Neural cell (in vitro differentiated cells): ENCODE data around the gene IQCB1. TPM values are rescaled to one million over a fixed set of nuclear protein-coding genes. Genes with fewer than 3 reads are reported as not detected.

Experiments
- H2AFZ ChIP-seq: fragments of 200-600, 300-800 bp; sonication (generic), shearing (Covaris generic); 2 replicates; pipeline ENCODE4 v1.6.0; 2014; ENCODE audit warnings: low read depth, mild to moderate bottlenecking, antibody characterized with exemption, low read length, moderate library complexity
- H3F3A ChIP-seq: fragments of 200-600 bp; shearing (Covaris generic); 2 replicates; pipeline ENCODE4 v1.6.1; 2016; ENCODE audit warnings: mild to moderate bottlenecking, moderate library complexity, mixed read lengths, antibody characterized with exemption, low read length; ENCODE audit not compliant: insufficient read depth, poor library complexity, severe bottlenecking
- H3K27ac ChIP-seq: fragments of 200-600, 300-800 bp; sonication (generic), shearing (Covaris generic); 2 replicates; pipeline ENCODE4 v1.5.1; 2014; ENCODE audit warnings: mild to moderate bottlenecking, low read length, moderate library complexity
- H3K27me3 ChIP-seq: fragments of 300-800, 200-600 bp; sonication (generic), shearing (Covaris generic); 2 replicates; pipeline ENCODE4 v1.6.0; 2014; ENCODE audit warnings: mild to moderate bottlenecking, low read depth, low read length, moderate library complexity; ENCODE audit not compliant: insufficient read depth
- H3K36me3 ChIP-seq: fragments of 300-800, 200-600 bp; sonication (generic), shearing (Covaris generic); 2 replicates; pipeline ENCODE4 v1.5.1; 2014; ENCODE audit warnings: mild to moderate bottlenecking, antibody characterized with exemption, low read length, moderate library complexity; ENCODE audit not compliant: insufficient read depth
- H3K4me2 ChIP-seq: fragments of 300-800, 200-600 bp; sonication (generic), shearing (Covaris generic); 2 replicates; pipeline ENCODE4 v1.6.0; 2014; ENCODE audit warnings: mild to moderate bottlenecking, low read length
- H3K4me3 ChIP-seq: fragments of 300-800, 200-600 bp; sonication (generic), shearing (Covaris generic); 2 replicates; pipeline ENCODE4 v1.5.1; 2014; ENCODE audit warnings: mild to moderate bottlenecking, low read length, moderate library complexity
- H3K79me2 ChIP-seq: fragments of 200-600 bp; shearing (Covaris generic); replicated peaks from 2 replicates; pipeline ENCODE4 v1.6.0; 2014; ENCODE audit warnings: mild to moderate bottlenecking, low read length, moderate library complexity; ENCODE audit not compliant: insufficient read depth
- H3K9ac ChIP-seq: fragments of 300-800, 200-600 bp; sonication (generic), shearing (Covaris generic); 2 replicates; pipeline ENCODE4 v1.6.1; 2016; ENCODE audit warnings: mild to moderate bottlenecking, low read length, mixed read lengths
- H3K9me2 ChIP-seq: fragments of 200-600 bp; shearing (Covaris generic); 2 replicates; pipeline ENCODE4 v1.6.1; 2016; ENCODE audit warnings: mild to moderate bottlenecking, low read length, mixed read lengths; ENCODE audit not compliant: insufficient read depth
- H3K9me3 ChIP-seq: fragments of 200-600, 300-800 bp; sonication (generic), shearing (Covaris generic); 2 replicates; pipeline ENCODE4 v1.6.1; 2016; ENCODE audit warnings: mild to moderate bottlenecking, mixed run types, low read length, moderate library complexity, mixed read lengths
- H4K20me1 ChIP-seq: fragments of 200-600 bp; shearing (Covaris generic); 2 replicates; pipeline ENCODE4 v1.6.1; 2016; ENCODE audit warnings: mild to moderate bottlenecking, mixed run types; ENCODE audit not compliant: insufficient read depth
- EP300 ChIP-seq: fragments of 450-650 bp; conservative IDR thresholded peaks from 2 replicates; pipeline ENCODE4 v1.6.1; 2014; ENCODE audit warnings: antibody characterized with exemption, mild to moderate bottlenecking, moderate library complexity; ENCODE audit not compliant: poor library complexity, severe bottlenecking
- EZH2 ChIP-seq: fragments of 200-600, 300-800 bp; shearing (Covaris generic), sonication (generic); IDR thresholded peaks from 2 replicates; pipeline ENCODE4 v1.6.1; 2014; ENCODE audit warnings: antibody characterized with exemption, low read length, borderline replicate concordance, mild to moderate bottlenecking; ENCODE audit not compliant: insufficient read depth, poor library complexity, severe bottlenecking
- MXI1 ChIP-seq: fragments of 450-650 bp; conservative IDR thresholded peaks from 2 replicates; pipeline ENCODE4 v1.6.1; 2014; ENCODE audit warnings: antibody characterized with exemption, mild to moderate bottlenecking; ENCODE audit not compliant: poor library complexity, severe bottlenecking
- POLR2AphosphoS5 ChIP-seq: IDR thresholded peaks from 2 replicates; pipeline ENCODE4 v1.6.1; 2012
- RAD21 ChIP-seq: fragments of 450-650 bp; conservative IDR thresholded peaks from 2 replicates; pipeline ENCODE4 v1.6.1; 2014; ENCODE audit warnings: antibody characterized with exemption, mild to moderate bottlenecking, moderate library complexity
- SMC3 ChIP-seq: fragments of 450-650 bp; conservative IDR thresholded peaks from 2 replicates; pipeline ENCODE4 v1.6.1; 2014; ENCODE audit warnings: antibody characterized with exemption, mild to moderate bottlenecking, moderate library complexity; ENCODE audit not compliant: poor library complexity
- TAF1 ChIP-seq: IDR thresholded peaks from 2 replicates; pipeline ENCODE4 v1.6.1; 2012; ENCODE audit warnings: low read depth
- polyA plus RNA-seq: library from polyadenylated mRNA; depleted of rRNA; stranded (reverse); fragments of >200 nt; gene quantifications from 2 replicates; pipeline ENCODE4 v1.2.3, GENCODE V29; 2014
- TF ChIP-seq, protein P1 (sequence below): IDR thresholded peaks from 2 replicates; pipeline ENCODE4 v1.6.1; 2012; ENCODE audit warnings: borderline replicate concordance
- TF ChIP-seq, protein P2 (sequence below): fragments of 450-650 bp; IDR thresholded peaks from 2 replicates; pipeline ENCODE4 v1.5.1; 2014; ENCODE audit warnings: antibody characterized with exemption, mild to moderate bottlenecking, moderate library complexity; ENCODE audit not compliant: poor library complexity, severe bottlenecking

The IQCB1 gene
- polyA plus RNA-seq, 1 donor from 2014 or later = 50.2 TPM

DNA sequence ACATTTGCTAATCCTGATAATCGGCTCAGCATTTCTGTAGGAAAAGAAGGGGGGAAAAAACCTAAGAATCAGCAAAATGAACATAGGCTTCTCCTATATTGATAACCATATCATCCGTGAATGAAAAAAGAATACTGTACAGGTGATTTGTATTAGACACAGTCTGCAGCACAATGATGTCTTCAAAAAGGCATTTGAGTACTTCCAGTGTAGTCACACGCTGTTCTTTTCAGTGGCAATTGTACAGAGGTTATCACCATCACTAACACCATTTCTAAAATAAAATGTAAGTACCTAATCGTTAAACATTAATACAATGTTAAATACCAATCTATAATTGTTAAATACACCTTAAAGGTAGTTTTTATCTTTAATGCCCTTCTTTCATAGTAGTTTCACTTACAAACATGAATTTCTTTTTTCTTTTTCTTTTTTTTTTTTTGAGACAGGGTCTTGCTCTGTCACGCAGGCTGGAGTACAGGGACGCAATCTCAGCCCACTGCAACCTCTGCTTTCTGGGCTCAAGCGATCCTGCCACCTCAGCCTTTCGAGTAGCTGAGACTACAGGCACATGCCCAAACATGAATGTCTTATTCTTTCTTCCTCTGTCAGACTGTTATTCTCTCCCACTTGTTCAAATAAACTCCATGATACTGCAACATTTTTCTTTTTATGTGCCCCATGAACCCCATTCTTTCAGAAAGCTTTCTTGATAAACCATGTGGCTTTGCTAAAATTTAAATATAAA, 103.7 kb downstream of the IQCB1 start (continued):
- TF ChIP-seq, protein P1, sequence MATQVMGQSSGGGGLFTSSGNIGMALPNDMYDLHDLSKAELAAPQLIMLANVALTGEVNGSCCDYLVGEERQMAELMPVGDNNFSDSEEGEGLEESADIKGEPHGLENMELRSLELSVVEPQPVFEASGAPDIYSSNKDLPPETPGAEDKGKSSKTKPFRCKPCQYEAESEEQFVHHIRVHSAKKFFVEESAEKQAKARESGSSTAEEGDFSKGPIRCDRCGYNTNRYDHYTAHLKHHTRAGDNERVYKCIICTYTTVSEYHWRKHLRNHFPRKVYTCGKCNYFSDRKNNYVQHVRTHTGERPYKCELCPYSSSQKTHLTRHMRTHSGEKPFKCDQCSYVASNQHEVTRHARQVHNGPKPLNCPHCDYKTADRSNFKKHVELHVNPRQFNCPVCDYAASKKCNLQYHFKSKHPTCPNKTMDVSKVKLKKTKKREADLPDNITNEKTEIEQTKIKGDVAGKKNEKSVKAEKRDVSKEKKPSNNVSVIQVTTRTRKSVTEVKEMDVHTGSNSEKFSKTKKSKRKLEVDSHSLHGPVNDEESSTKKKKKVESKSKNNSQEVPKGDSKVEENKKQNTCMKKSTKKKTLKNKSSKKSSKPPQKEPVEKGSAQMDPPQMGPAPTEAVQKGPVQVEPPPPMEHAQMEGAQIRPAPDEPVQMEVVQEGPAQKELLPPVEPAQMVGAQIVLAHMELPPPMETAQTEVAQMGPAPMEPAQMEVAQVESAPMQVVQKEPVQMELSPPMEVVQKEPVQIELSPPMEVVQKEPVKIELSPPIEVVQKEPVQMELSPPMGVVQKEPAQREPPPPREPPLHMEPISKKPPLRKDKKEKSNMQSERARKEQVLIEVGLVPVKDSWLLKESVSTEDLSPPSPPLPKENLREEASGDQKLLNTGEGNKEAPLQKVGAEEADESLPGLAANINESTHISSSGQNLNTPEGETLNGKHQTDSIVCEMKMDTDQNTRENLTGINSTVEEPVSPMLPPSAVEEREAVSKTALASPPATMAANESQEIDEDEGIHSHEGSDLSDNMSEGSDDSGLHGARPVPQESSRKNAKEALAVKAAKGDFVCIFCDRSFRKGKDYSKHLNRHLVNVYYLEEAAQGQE = no peak

DNA sequence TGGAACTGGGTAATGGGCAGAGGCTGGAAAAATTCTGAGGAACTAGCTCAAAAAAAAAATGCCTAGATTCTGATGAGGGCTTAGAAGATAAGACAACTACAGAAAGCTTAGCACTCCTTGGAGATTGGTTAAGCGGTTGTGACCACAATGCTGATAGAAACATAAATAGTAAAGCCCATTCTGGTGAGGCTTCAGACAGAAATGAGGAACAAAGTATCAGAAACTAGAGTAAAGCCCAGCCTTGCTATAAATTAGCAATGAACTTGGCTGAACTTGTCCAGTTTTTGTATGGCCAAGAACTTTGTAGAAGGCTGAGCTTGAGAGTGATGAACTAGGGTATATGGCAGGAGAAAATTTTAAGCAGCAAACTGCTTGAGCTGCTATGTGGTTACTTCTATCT, 110.7 kb downstream of the IQCB1 start:
- Histone ChIP-seq H3K9me3 (no peaks in the 10 kb centered on the region), H2AFZ (no peak overlapping the region), H3K27me3 (no peaks in the 10 kb centered on the region), H3K4me2 (no peak overlapping the region), H4K20me1 (no peaks in the 10 kb centered on the region), H3F3A (no peaks in the 10 kb centered on the region), H3K9ac (no peak overlapping the region), H3K27ac (no peak overlapping the region), H3K36me3 (peaks cover 8% of the 10 kb centered on the region), H3K4me3 (no peak overlapping the region), H3K9me2 (no peaks in the 10 kb centered on the region), H3K79me2 (no peaks in the 10 kb centered on the region)
- TF ChIP-seq MXI1 (no peak), EZH2 (no peak)

DNA sequence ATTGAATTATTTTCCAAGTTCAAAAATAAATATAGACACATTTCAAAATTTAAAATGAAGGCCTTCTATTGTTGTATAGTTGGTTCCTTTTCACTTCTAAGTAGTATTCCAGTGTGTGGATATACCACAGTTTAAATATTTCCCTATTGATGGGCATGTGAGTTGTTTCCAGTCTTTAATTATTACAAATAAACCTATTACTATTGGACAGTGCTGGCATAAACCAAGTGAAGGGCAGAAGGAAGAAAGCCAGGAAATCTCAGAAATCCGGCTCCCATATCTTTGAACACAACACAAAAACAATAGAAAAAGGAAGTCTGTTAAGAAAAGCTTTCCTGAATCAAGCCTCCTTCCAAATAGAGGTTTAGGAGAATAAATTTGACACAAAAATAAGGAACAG, 111.4 kb downstream of the IQCB1 start:
- no peaks in the 10 kb centered on the region for H3K9me3 ChIP-seq
- no peak overlapping the region for H2AFZ ChIP-seq
- H3K27me3 ChIP-seq = no peaks in the 10 kb centered on the region
- no peak for TF ChIP-seq EP300
- TF ChIP-seq RAD21 = no peak
- TF ChIP-seq, protein P1 = no peak
- TF ChIP-seq TAF1 = no peak
- no peak for TF ChIP-seq EZH2
- no peak for TF ChIP-seq POLR2AphosphoS5
- TF ChIP-seq, protein P2, sequence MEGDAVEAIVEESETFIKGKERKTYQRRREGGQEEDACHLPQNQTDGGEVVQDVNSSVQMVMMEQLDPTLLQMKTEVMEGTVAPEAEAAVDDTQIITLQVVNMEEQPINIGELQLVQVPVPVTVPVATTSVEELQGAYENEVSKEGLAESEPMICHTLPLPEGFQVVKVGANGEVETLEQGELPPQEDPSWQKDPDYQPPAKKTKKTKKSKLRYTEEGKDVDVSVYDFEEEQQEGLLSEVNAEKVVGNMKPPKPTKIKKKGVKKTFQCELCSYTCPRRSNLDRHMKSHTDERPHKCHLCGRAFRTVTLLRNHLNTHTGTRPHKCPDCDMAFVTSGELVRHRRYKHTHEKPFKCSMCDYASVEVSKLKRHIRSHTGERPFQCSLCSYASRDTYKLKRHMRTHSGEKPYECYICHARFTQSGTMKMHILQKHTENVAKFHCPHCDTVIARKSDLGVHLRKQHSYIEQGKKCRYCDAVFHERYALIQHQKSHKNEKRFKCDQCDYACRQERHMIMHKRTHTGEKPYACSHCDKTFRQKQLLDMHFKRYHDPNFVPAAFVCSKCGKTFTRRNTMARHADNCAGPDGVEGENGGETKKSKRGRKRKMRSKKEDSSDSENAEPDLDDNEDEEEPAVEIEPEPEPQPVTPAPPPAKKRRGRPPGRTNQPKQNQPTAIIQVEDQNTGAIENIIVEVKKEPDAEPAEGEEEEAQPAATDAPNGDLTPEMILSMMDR = no peak
- no peak for TF ChIP-seq MXI1
- TF ChIP-seq SMC3 = no peak
- H3K9ac ChIP-seq = no peak overlapping the region
- no peaks in the 10 kb centered on the region for H4K20me1 ChIP-seq
- H3K36me3 ChIP-seq = peaks cover 8% of the 10 kb centered on the region
- no peaks in the 10 kb centered on the region for H3F3A ChIP-seq
- no peak overlapping the region for H3K4me3 ChIP-seq
- no peak overlapping the region for H3K27ac ChIP-seq
- H3K79me2 ChIP-seq = no peaks in the 10 kb centered on the region
- H3K9me2 ChIP-seq = no peaks in the 10 kb centered on the region
- H3K4me2 ChIP-seq = no peak overlapping the region
